K562 (cell line): ENCODE data around the gene USP4. TPM values are rescaled to one million over a fixed set of nuclear protein-coding genes. Genes with fewer than 3 reads are reported as not detected.

ENCODE experiments used
- ATAC-seq: fragments of 200-7000 bp; cut with Tn5 transposase; 3 replicates; pipeline ENCODE4 v1.9.1; 2020; ENCODE audit warnings: moderate library complexity
- BruUV-seq: library from RNA; stranded (reverse); fragments of 400-500 nt; replicated peaks from 2 replicates; lab custom pipeline; 2021; lab: Mats Ljungman, UMichigan
- CTCF ChIA-PET: fragments of 300-600 bp; formaldehyde crosslinking; extraction: SDS; loops from one replicate; lab custom pipeline; 2021; ENCODE audit warnings: low intra/inter-chr PET ratio; lab: Yijun Ruan, JAX
- POLR2A ChIA-PET: fragments of 300-600, 350-650 bp; sonication (Branson Sonifier 250); formaldehyde crosslinking; extraction: SDS; loops from one replicate; lab custom pipeline; 2021; ENCODE audit warnings: antibody characterized with exemption, inconsistent platforms; lab: Yijun Ruan, JAX
- DNase-seq, 4 experiments: peaks; one replicate each; pipeline versions ENCODE4 v3.0.0 to v3.0.0-alpha.2; 2011 to 2018; ENCODE audit warnings: low spot score in 3 of 4, mixed read lengths in 3 of 4; ENCODE audit errors: extremely low read depth in 1 of 4
- FAIRE-seq: peaks from 2 replicates; lab custom pipeline; 2011; peaks lifted over from hg19 to GRCh38; lab: Jason Lieb, UNC
- H2AFZ ChIP-seq: 2 replicates; pipeline ENCODE4 v1.6.0; 2011; ENCODE audit warnings: low read depth, low read length, control low read depth, inconsistent platforms
- H3K27ac ChIP-seq: fragments of 200-600 bp; 3 replicates; pipeline ENCODE4 v1.8.0; 2011; ENCODE audit warnings: low read depth, mild to moderate bottlenecking, control low read depth, inconsistent platforms, low read length, moderate library complexity, mixed read lengths; ENCODE audit errors: extremely low read depth
- H3K27me3 ChIP-seq, 2 experiments: fragments of 300-600 bp in 1 of 2; 2 replicates in 1 of 2; 3 replicates in 1 of 2; pipeline versions ENCODE4 v1.6.0 to v1.8.0; 2011; ENCODE audit warnings: inconsistent platforms in 2 of 2, low read length in 2 of 2, mild to moderate bottlenecking in 1 of 2, mixed read lengths in 1 of 2, moderate library complexity in 1 of 2; ENCODE audit not compliant: control insufficient read depth in 2 of 2, insufficient read depth in 2 of 2
- H3K36me3 ChIP-seq: fragments of 300-600 bp; 3 replicates; pipeline ENCODE4 v1.8.0; 2011; ENCODE audit warnings: mild to moderate bottlenecking, low read length, inconsistent platforms; ENCODE audit not compliant: control insufficient read depth, insufficient read depth
- H3K4me1 ChIP-seq, 2 experiments: fragments of 200-600 bp in 1 of 2; replicated peaks in 1 of 2; 2 replicates in 1 of 2; 3 replicates in 1 of 2; pipeline versions ENCODE4 v1.5.1 to v1.8.0; 2011; ENCODE audit warnings: inconsistent platforms in 2 of 2, low read length in 2 of 2, mild to moderate bottlenecking in 1 of 2, mixed read lengths in 1 of 2, moderate library complexity in 1 of 2; ENCODE audit not compliant: control insufficient read depth in 2 of 2, insufficient read depth in 2 of 2
- H3K4me2 ChIP-seq: 2 replicates; pipeline ENCODE4 v1.6.1; 2011; ENCODE audit warnings: low read length, control low read depth, inconsistent platforms, mixed read lengths; ENCODE audit not compliant: insufficient read depth
- H3K4me3 ChIP-seq: fragments of 200-600 bp; sonication (generic), shearing (Covaris generic); 2 replicates; pipeline ENCODE4 v1.5.1; 2016; ENCODE audit warnings: control low read depth, inconsistent platforms
- H3K79me2 ChIP-seq: fragments of 200-600 bp; 3 replicates; pipeline ENCODE4 v1.8.0; 2011; ENCODE audit warnings: low read length, inconsistent platforms; ENCODE audit not compliant: control insufficient read depth, insufficient read depth
- H3K9ac ChIP-seq, 2 experiments: 2 replicates each; pipeline versions ENCODE4 v1.6.0 to v1.6.1; 2011; ENCODE audit warnings: low read depth in 2 of 2, low read length in 2 of 2, control low read depth in 1 of 2, inconsistent platforms in 1 of 2, mild to moderate bottlenecking in 1 of 2, mixed read lengths in 1 of 2; ENCODE audit not compliant: insufficient read depth in 1 of 2
- H3K9me1 ChIP-seq: one replicate; pipeline ENCODE4 v1.6.0; 2011; ENCODE audit warnings: inconsistent platforms, mild to moderate bottlenecking, low read length, moderate library complexity; ENCODE audit not compliant: control insufficient read depth, insufficient read depth
- H3K9me3 ChIP-seq: replicated peaks from 2 replicates; pipeline ENCODE4 v1.5.1; 2011; ENCODE audit warnings: low read depth, low read length, inconsistent platforms; ENCODE audit not compliant: control insufficient read depth, insufficient read depth
- H4K20me1 ChIP-seq: replicated peaks from 2 replicates; pipeline ENCODE4 v1.6.1; 2011; ENCODE audit warnings: low read length, inconsistent platforms, mixed read lengths; ENCODE audit not compliant: control insufficient read depth, insufficient read depth
- DPF2 ChIP-seq: fragments of 450-650 bp; IDR thresholded peaks from 2 replicates; pipeline ENCODE4 v1.6.1; 2016
- ESRRA ChIP-seq: fragments of 450-650 bp; IDR thresholded peaks from 2 replicates; pipeline ENCODE4 v1.6.1; 2014; ENCODE audit warnings: low read depth, mild to moderate bottlenecking, moderate library complexity, borderline replicate concordance
- FOXP1 ChIP-seq: sonication (generic); formaldehyde crosslinking; IDR thresholded peaks from 2 replicates; pipeline ENCODE4 v1.8.0; 2022; ENCODE audit warnings: mild to moderate bottlenecking, missing genetic modification reagents
- MEIS2 ChIP-seq: fragments of 450-650 bp; IDR thresholded peaks from 2 replicates; pipeline ENCODE4 v1.6.1; 2014; ENCODE audit warnings: mild to moderate bottlenecking; ENCODE audit not compliant: partially characterized antibody
- TAF9B ChIP-seq: fragments of 450-650 bp; IDR thresholded peaks from 2 replicates; pipeline ENCODE4 v1.6.1; 2018; ENCODE audit warnings: mild to moderate bottlenecking; ENCODE audit not compliant: partially characterized antibody
- ZNF184 ChIP-seq: sonication (generic); formaldehyde crosslinking; IDR thresholded peaks from 2 replicates; pipeline ENCODE4 v1.5.0; 2020; ENCODE audit warnings: missing genetic modification reagents
- ZNF79 ChIP-seq: fragments of 250-450 bp; sonication (Bioruptor Pico); IDR thresholded peaks from 2 replicates; pipeline ENCODE4 v1.4.0; 2020; ENCODE audit warnings: low read depth, mild to moderate bottlenecking, moderate library complexity
- WGBS: fragments of 100-300 bp; shearing (Covaris generic); methylation state at CpG from one replicate; pipeline ENCODE4 v1.1.6; 2016; ENCODE audit warnings: low coverage, mixed read lengths; ENCODE audit not compliant: insufficient coverage; ENCODE audit errors: missing lambda C conversion rate; 5-methylcytosine and 5-hydroxymethylcytosine counted together
- in situ Hi-C: fragments of 300-500 bp; cut with MboI; formaldehyde crosslinking; loops from 4 replicates; pipeline ENCODE4 v1.15.0; 2018; ENCODE audit warnings: inconsistent platforms, mixed read lengths
- intact Hi-C: fragments of 100-400 bp; cut with micrococcal nuclease; formaldehyde crosslinking; loops from 2 replicates; pipeline ENCODE4 v1.14.2; 2022
- polyA plus RNA-seq, 8 experiments: library from polyadenylated mRNA; depleted of rRNA in 4 of 8; stranded (reverse) in 5 of 8; unstranded in 3 of 8; fragments of >200 nt; fragmentation: Nextera tagmentation in 2 of 8; fragmentation: Illumina TruSeq in 1 of 8; extraction: Ambion mirVana in 2 of 8; extraction: Trizol in 1 of 8; gene quantifications; 2 replicates each; pipeline versions ENCODE4 v1.2.1 to v1.2.3, GENCODE V29; 2011 to 2014; ENCODE audit warnings: inconsistent platforms in 1 of 8, missing spikeins in 1 of 8
- total RNA-seq, 7 experiments: library from RNA; depleted of rRNA in 6 of 7; stranded (reverse); fragments of >200 nt in 6 of 7; fragmentation: Illumina TruSeq in 2 of 7; extraction: Trizol in 2 of 7; gene quantifications; 2 replicates each; pipeline versions ENCODE4 v1.2.1 to v1.2.3, GENCODE V29; 2011 to 2021; ENCODE audit warnings: low replicate concordance in 1 of 7

USP4 gene
- total and polyA plus RNA-seq, 9 of the 15 experiments (the other 6 are each of a cell fraction or from before 2014, with no cell fraction given), result 11.8 to 40.4 (median 22.9) TPM

DNA sequence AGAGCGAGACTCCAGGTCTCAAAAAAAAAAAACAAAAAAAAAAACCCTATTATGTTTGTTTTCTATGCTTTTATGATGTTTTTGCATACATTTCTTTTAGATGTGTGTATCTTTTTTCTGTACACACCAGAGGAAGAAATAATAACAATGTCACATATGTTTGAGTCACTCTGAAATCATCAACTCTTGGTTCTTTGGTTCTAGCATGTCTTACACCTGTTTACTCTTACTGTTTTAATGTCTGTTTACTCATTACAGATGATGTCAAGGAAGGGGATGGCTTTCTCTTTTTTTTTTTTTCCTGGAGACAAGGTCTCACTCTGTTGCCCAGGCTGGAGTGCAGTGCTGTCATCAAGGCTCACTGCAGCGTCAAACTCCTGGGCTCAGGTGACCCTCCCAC lies 47.9 kb upstream of the USP4 start (continued):
- TF ChIP-seq ESRRA, result no peak
- no peak for TF ChIP-seq TAF9B
- no peak for TF ChIP-seq ZNF184
- no peak for TF ChIP-seq ZNF79 (CRISPR knock-in tag)
- TF ChIP-seq DPF2, result no peak

DNA sequence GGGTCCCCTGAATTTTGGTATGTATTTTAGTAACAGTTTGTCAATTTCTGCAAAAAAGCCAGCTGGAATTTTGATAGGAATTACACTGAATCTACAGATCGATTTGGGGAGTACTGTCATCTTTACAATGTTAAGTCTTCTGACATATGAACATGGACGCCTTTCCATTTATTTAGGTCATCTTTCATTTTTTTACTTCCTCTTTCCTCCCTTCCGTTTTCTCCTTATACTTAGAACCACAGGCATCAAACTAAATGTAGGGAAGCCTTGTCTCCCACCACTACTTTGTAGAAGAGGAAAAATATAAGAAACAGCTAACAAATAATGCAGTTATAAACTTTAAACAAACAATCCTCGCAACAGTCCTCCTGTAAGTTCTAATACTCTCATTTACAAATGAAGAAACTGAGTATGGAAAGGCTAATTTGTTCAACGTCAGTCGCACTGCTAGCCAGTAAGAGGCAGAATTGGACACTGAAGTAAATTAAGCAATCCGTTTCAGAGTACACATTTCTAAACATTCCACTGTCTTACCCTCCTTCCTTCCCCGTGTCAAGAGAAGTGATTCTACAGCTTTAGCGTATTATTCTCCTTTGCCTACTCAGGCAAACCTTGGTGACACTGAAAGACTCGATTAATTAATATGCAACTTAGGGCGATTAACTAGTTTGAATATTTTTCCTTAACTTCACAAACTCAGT lies 46.4 kb upstream of the USP4 start:
- H3K9me3 ChIP-seq, result no peaks in the 10 kb centered on the region
- 58% methylated on average over 11 of the region's 11 CpGs for WGBS
- H4K20me1 ChIP-seq, result peaks cover 18% of the 10 kb centered on the region
- peaks cover 90% of the 10 kb centered on the region for H3K79me2 ChIP-seq
- peak; percentile 40 for FAIRE-seq
- in situ Hi-C loops (no loop called here), intact Hi-C loops (no loop called here)
- no peak overlapping the region for H3K4me3 ChIP-seq
- TF ChIP-seq FOXP1 (no peak), MEIS2 (peak; percentile 7)
- TF ChIP-seq, all 486 proteins: peak for 1
- no peaks in the 10 kb centered on the region for H3K27me3 ChIP-seq
- no peaks in the 10 kb centered on the region for H3K9me1 ChIP-seq
- ChIA-PET POLR2A (interaction anchor here (0.7 kb wide), 1 partner anchor 11 kb away, joined by 4 read pairs; no protein-coding TSS in a partner anchor), CTCF (no interaction called here)
- 0 out of 2 replicates have a peak overlapping the region, but pooled peaks have one; percentile 14 for H3K4me2 ChIP-seq
- peak overlapping the region; percentile 61; the same call in 1 of the 3 replicates for H3K27ac ChIP-seq
- H3K9ac ChIP-seq, result no peak overlapping the region
- DNase-seq (no peak), ATAC-seq (no peak)
- H3K4me1 ChIP-seq, result peaks cover 6 to 15% of the 10 kb centered on the region in 2 experiments; a peak in 4 of 5 replicates
- no TSS peak for BruUV-seq
- peaks cover 8% of the 10 kb centered on the region; the same call in 2 of the 3 replicates for H3K36me3 ChIP-seq
- H2AFZ ChIP-seq, result no peak overlapping the region
